Brain pericyte (primary cell): ENCODE data around the gene PRR23E.

Experiments
- DNase-seq: peaks from one replicate; pipeline ENCODE4 v3.0.0-alpha.2; 2012; ENCODE audit warnings: low read depth, low spot score

The PRR23E gene

DNA sequence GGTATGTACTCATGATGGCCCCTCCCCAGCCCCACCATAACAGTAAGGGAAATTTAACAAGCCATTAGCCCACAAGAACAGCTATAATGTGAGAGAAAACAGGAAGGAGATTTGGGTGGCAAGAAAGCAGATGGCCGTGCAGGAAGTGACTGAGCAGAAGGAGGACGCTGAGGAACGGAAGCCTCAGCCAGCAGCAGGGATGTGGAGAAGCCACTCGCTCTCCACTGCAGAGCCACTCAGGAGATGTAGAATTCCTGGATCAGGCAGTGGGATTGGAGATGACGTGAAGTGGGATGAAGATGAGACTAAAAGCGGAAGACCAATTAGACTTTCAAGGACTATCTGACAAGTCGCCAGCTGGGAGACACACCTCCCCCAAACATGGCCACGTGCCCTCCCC, 31.2 kb downstream of the PRR23E start:
- no peak for DNase-seq

DNA sequence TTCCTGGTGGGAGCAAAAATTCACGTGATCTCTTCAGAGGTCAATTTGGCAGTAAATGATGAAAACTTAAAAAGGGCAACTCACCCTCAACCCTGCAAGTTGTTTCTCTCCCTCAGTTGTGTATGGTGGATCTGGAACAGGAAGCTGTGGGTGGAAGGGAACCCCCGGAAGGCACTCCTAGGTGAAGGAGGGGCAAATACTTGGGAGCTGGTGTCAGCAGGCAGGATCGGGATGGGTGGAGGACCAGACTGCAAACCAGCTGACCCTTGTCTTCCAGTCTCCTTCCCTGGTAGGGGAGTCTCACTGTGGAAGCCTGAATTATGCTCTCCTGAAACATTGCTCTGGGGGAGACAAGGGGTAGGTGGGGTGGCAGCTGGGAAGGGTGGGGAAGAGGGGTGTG, 33.5 kb downstream of the PRR23E start:
- no peak for DNase-seq

DNA sequence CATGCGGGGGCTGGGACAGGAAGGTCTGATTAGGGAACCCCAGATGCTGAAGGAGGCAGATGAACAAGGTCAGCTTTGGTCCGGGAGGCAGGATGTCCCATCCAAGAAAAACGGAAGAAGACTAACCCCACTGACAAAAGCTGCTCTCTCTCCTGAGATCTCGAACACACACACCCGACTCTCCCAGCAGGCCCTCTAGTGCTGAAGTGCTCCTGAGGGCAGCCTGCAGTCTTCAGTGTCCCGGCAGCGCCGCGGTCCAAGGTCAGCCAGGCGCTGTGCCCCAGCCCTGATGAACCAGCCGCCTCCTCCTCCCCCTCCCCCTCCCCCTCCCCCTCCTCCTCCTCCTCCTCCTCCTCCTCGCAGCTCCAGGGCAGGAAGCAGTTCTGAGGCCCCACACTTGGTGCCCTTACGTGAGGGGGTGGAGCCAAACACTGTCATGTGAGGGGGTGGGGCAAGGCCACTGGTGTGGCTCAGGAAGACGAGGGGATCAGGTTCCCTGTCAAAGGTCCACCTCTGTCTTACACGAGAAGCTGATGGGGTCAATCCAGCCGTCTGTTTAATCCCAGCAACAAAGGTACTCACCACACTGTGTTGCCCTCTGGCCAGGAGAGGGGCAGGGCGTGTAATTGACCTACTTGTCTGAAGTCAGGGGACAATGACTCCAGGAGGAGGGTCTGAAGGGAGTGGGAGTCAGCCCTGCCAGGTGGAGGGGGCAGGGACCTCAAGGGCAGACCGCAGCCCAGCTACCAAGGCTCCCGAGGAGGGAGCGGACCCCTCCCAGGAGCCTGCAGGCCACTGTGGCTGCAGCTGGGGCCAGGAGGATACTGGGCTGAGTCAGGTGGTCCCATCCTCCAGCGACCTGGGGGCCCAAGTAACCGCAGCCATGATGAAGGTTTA, 34.3 kb downstream of the PRR23E start:
- DNase-seq: no peak

DNA sequence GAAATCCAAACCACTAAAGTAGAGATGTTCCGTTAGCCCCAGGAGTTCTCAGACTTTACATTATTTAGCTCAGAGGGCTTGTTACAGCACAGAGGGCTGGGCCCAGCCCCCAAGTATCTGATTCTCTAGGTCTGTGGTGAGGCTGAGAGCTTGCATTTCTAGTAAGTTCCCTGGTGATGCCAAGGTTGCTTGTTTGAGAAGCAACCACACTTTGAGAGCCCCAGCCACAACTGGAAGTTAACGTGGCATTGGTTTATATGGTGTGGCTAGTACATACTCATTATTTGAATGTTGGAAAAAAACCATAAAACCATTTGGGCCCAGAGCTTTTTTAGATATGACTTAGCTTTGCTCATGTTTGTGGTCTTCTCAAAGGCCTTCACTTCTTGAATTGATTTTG, 35.9 kb downstream of the PRR23E start:
- DNase-seq: no peak

DNA sequence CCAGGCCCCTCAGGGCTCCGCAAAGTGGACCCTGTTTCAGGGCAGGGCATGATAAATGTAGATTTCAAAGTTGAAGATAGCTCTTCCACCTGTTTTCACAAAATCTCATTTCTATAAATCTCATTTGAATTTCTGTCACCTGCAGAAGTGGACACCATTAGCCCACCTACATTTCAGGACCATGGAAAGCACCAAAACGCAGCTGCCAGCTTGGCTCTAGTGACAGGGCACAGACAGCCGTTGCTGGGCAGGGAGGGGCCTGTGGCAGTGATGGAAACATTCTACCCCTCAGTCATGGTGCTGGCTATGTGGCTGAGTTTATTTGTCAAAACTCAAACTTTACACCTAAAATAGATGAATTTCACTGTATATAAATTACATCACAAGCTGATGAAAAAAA, 40.4 kb downstream of the PRR23E start:
- no peak for DNase-seq

DNA sequence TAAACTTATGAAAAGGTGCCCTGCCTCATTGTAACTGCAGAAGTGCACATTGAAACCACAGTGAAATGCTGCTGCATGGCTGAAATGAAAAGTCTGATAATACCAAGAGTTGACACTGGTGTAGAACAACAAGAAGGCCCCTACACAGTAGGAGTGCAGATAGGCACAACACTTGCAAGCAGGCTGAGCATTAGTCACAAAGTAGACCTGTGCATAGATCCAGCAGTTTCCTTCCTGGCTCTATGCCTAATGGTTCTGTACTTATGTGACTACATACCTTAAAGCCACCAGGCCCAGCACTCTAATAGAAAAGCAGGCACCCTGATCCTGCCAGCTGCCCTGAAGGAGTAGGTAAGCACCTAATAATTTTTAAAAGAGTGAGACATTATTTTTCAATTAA, 41.8 kb downstream of the PRR23E start:
- no peak for DNase-seq

DNA sequence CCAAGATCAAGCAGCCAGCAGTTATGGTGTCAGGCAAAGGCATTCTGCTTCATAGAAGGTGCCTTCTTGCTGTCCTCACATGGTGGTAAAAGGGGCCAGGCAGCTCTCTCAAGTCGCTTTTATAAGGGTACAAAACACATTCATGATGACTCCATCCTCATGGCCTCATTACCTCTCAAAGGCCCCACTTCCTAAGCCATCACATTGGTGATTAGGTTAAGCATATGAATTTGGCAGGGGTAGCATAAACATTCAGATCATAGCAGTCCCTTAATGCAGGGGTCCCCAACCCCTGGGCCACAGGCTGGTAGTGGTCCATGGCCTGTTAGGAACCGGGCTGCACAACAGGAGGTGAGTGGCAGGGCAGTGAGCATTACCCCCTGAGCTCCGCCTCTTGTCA, 42.8 kb downstream of the PRR23E start:
- DNase-seq: no peak

DNA sequence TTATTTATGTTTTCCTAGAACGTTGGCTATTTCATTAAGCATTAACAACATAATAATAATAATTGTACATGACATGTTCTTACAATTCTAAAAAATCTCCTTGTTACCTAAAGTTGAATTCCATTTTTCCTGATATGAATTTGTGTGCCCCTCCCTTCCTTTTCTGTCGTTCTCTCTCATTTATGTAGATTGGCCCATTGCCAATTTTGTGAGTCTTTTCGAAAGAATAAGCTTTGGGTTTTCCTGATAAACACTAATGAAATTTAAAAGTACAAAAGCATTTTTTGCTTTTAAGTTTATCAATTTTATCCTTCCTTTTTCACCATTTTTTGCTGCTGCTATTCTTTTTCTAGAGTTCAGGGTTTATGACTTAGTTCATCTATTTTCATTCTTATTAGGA, 44.9 kb downstream of the PRR23E start:
- no peak for DNase-seq

DNA sequence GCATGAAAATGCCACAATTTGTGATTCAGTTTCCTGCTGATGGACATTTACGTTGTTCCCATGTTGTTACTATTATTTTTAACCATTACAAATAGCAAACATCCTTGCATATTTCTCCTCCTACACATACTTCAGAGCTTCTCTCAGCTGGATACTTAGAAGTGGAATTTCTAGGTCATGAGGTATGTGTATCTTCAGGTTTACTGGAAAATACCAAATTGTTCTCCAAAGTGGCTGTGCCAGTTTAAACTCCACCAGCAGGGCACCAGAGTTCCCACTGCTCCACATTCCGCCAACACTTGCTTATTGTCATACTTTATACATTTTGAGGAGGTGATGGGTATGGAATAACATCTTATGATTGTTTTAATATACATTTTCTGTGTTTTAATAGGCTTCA, 45.7 kb downstream of the PRR23E start:
- DNase-seq: no peak

DNA sequence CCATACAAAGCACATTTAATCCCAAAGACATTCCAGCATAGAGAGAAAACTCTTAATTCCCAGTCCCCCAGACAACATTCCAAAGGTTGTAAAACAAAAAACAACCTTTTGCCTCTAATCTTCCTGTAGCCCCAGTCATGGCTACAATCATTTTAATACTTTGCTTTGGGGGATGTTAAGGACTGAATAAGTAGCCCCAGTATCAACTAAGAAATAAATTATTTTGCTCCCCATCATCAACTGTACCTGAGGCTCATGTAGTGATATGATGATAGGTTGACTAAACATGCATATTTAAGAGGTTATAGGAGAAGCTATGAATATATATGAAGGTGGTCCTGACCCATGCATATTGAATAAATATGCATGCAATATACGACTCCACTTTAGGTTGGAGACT, 54.4 kb downstream of the PRR23E start:
- no peak for DNase-seq
